ENCODE results near the gene KLHL29.

DNA sequence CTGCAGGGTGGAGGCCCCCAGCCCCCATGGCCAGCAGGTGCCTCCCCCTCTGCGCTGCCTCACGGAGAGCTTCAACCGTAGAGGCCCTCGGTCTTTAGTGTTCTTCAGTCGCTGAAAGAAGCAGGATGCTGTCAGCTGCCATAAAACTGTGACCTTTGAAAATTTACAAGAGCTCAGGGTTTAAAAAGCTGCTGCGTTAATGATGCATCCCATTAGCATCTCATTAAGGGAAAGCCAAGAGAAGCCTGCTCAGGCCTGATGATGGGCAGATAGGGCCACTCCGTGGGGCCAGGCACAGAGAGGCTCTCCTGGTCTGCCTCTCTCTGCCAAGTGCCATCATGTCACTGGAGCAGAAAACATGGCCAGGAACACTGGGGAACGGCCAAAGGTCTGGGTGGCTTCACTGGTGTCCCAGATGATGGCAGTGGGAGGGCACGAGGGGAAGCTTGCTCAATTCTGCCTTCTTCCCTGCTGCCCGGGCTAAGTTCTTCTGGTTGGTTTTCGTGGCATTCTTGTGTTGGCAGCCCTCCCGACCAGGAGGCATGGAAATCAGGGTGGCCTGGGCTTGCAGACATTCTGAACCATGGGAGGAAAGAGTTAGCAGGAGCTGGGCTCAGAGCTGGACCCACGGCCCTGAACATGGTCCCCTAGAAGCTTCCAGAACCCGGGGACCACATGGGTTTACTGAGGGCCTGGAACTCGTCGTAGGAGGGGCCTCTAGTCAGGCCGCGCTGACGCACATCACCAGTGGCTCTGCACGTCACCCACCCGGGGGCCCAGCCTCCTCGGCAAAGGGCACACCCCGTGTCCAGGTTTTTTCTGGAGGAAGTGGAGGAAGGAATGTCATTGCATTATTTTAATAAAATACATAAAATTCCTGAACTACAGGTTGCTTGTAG is 250.7 kb downstream of the KLHL29 start:
- TF ChIP-seq RAD21 (IDR thresholded peaks at IDR 0.05; ENCODE audit: low read depth), result no peak
- TF ChIP-seq REST (IDR thresholded peaks at IDR 0.05; ENCODE audit: low read depth), result no peak
- no peak for TF ChIP-seq FOXM1 (IDR thresholded peaks at IDR 0.05; ENCODE audit: borderline replicate concordance, low read depth)
- no peak for TF ChIP-seq EP300 (IDR thresholded peaks at IDR 0.05; ENCODE audit: borderline replicate concordance)
- no peak for TF ChIP-seq MAX (IDR thresholded peaks at IDR 0.05)
- TF ChIP-seq TCF12 (IDR thresholded peaks at IDR 0.05; ENCODE audit: low read depth), result no peak
- no peak for TF ChIP-seq TAF1 (IDR thresholded peaks at IDR 0.05; ENCODE audit: low read depth)

All from Ishikawa (cell line).